ENCODE measurements around the gene EPB41L5. TPM values are rescaled to one million over a fixed set of nuclear protein-coding genes. Genes with fewer than 3 reads are reported as not detected.
A peak's percentile ranks its signal among the peaks of the same experiment; 100 is the strongest.

Gene EPB41L5
- polyA plus RNA-seq, 2 donors: 4.1 to 8.9 TPM

- peak overlapping the region; percentile 55 to 57 for H3K27ac ChIP-seq (ENCODE audit: low read depth in 2 of 2, low read length in 1 of 2)
- H3K4me3 ChIP-seq (ENCODE audit: low read depth in 1 of 2, low read length in 2 of 2): no peak overlapping the region
Observed at GRCh38 chr2:120176526-120176925, 163.6 kb downstream of the EPB41L5 start.

GRCh38 chr2:120177001-120177621 lies 164.2 kb downstream of the EPB41L5 start:
- H3K27ac ChIP-seq (ENCODE audit: low read depth in 2 of 2, low read length in 1 of 2): peak overlapping the region; percentile 55 to 75
- H3K9me3 ChIP-seq (ENCODE audit: control insufficient read depth in 2 of 2, insufficient read depth in 1 of 2, low read depth in 1 of 2, low read length in 1 of 2): no peaks in the 10 kb centered on the region
- H3K4me3 ChIP-seq (ENCODE audit: low read depth in 1 of 2, low read length in 2 of 2): peak overlapping the region; percentile 43 to 63

More at GRCh38 chr2:120176526-120176925, 163.6 kb downstream of the EPB41L5 start:
- no peaks in the 10 kb centered on the region for H3K27me3 ChIP-seq (ENCODE audit: control insufficient read depth in 1 of 2, insufficient read depth in 2 of 2, low read length in 2 of 2)
- no peaks in the 10 kb centered on the region for H3K36me3 ChIP-seq (ENCODE audit: control insufficient read depth in 2 of 2, insufficient read depth in 2 of 2, low read length in 1 of 2)
- no peaks in the 10 kb centered on the region for H3K9me3 ChIP-seq (ENCODE audit: control insufficient read depth in 2 of 2, insufficient read depth in 1 of 2, low read depth in 1 of 2, low read length in 1 of 2)
- H3K4me1 ChIP-seq (ENCODE audit: control insufficient read depth in 2 of 2, insufficient read depth in 2 of 2, low read length in 1 of 2): peaks cover 0 to 7% of the 10 kb centered on the region in 2 donors
- WGBS, 2 donors: 37 to 53% methylated on average over 3 of the region's 3 CpGs

DNA sequence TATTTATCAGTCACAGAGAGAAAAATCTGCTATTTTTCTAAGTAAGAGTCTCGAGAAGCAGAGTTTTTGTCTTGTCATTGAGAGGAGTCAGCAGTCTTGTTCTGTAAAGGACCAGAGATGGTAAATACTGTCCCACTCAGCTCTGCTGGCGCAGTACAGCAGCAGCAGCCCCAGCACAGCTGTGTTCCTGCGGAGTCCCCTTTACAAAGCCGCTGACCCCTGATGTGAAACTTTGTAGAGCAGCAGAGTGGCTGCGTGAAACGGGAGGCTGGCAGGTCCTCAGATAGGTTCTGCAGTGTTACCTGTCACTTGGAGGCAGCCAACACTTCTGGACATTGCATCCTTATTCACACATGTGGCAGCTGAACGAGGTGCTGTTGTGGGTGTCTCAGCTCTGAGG lies 165.1 kb downstream of the EPB41L5 start:
- 80 to 86% methylated on average over 7 of the region's 7 CpGs for WGBS, 2 donors
- peak overlapping the region in 1 of 2 donors; percentile 43 for H3K4me3 ChIP-seq (ENCODE audit: low read depth in 1 of 2, low read length in 2 of 2)
- H3K9me3 ChIP-seq (ENCODE audit: control insufficient read depth in 2 of 2, insufficient read depth in 1 of 2, low read depth in 1 of 2, low read length in 1 of 2): no peaks in the 10 kb centered on the region
- no peaks in the 10 kb centered on the region for H3K27me3 ChIP-seq (ENCODE audit: control insufficient read depth in 1 of 2, insufficient read depth in 2 of 2, low read length in 2 of 2)
- no peaks in the 10 kb centered on the region for H3K36me3 ChIP-seq (ENCODE audit: control insufficient read depth in 2 of 2, insufficient read depth in 2 of 2, low read length in 1 of 2)
- H3K27ac ChIP-seq (ENCODE audit: low read depth in 2 of 2, low read length in 1 of 2): no peak overlapping the region
- H3K4me1 ChIP-seq (ENCODE audit: control insufficient read depth in 2 of 2, insufficient read depth in 2 of 2, low read length in 1 of 2): peaks cover 0 to 7% of the 10 kb centered on the region in 2 donors

More at GRCh38 chr2:120177001-120177621, 164.2 kb downstream of the EPB41L5 start:
- 34 to 53% methylated on average over 15 of the region's 15 CpGs for WGBS, 2 donors
- Histone ChIP-seq H3K4me1 (ENCODE audit: control insufficient read depth in 2 of 2, insufficient read depth in 2 of 2, low read length in 1 of 2) (peaks cover 0 to 7% of the 10 kb centered on the region in 2 donors), H3K36me3 (ENCODE audit: control insufficient read depth in 2 of 2, insufficient read depth in 2 of 2, low read length in 1 of 2) (no peaks in the 10 kb centered on the region), H3K27me3 (ENCODE audit: control insufficient read depth in 1 of 2, insufficient read depth in 2 of 2, low read length in 2 of 2) (no peaks in the 10 kb centered on the region)

DNA sequence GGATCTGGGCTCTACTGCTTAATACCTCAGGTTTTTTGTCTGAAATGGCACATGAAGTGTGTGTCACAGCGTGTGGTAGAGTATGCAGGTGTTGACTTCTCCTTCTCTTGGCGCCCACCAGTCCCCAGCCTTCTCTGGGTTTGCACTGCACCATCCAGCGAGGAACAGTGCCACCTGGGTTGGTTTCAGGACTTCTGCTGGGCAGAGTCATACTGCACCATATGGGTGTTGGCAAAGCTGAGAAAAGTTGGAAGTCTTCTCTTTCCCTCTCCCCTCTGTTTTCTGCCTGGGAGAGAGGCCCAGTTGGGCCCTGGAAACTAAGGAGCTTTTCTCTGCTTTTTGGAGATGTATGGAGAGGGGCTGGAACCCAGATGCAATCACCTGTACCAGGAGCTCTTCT lies 166.5 kb downstream of the EPB41L5 start:
- no peaks in the 10 kb centered on the region for H3K9me3 ChIP-seq (ENCODE audit: control insufficient read depth in 2 of 2, insufficient read depth in 1 of 2, low read depth in 1 of 2, low read length in 1 of 2)
- 95 to 97% methylated on average over 3 of the region's 3 CpGs for WGBS, 2 donors
- no peaks in the 10 kb centered on the region for H3K36me3 ChIP-seq (ENCODE audit: control insufficient read depth in 2 of 2, insufficient read depth in 2 of 2, low read length in 1 of 2)
- H3K4me3 ChIP-seq (ENCODE audit: low read depth in 1 of 2, low read length in 2 of 2): no peak overlapping the region
- peaks cover 0 to 7% of the 10 kb centered on the region in 2 donors for H3K4me1 ChIP-seq (ENCODE audit: control insufficient read depth in 2 of 2, insufficient read depth in 2 of 2, low read length in 1 of 2)
- H3K27ac ChIP-seq (ENCODE audit: low read depth in 2 of 2, low read length in 1 of 2): no peak overlapping the region
- no peaks in the 10 kb centered on the region for H3K27me3 ChIP-seq (ENCODE audit: control insufficient read depth in 1 of 2, insufficient read depth in 2 of 2, low read length in 2 of 2)

GRCh38 chr2:120180066-120180465 lies 167.2 kb downstream of the EPB41L5 start:
- 95 to 97% methylated on average over 3 of the region's 3 CpGs for WGBS, 2 donors
- H3K4me1 ChIP-seq (ENCODE audit: control insufficient read depth in 2 of 2, insufficient read depth in 2 of 2, low read length in 1 of 2): peaks cover 0 to 7% of the 10 kb centered on the region in 2 donors
- no peak overlapping the region for H3K27ac ChIP-seq (ENCODE audit: low read depth in 2 of 2, low read length in 1 of 2)
- H3K36me3 ChIP-seq (ENCODE audit: control insufficient read depth in 2 of 2, insufficient read depth in 2 of 2, low read length in 1 of 2): no peaks in the 10 kb centered on the region
- no peak overlapping the region for H3K4me3 ChIP-seq (ENCODE audit: low read depth in 1 of 2, low read length in 2 of 2)
- no peaks in the 10 kb centered on the region for H3K9me3 ChIP-seq (ENCODE audit: control insufficient read depth in 2 of 2, insufficient read depth in 1 of 2, low read depth in 1 of 2, low read length in 1 of 2)
- no peaks in the 10 kb centered on the region for H3K27me3 ChIP-seq (ENCODE audit: control insufficient read depth in 1 of 2, insufficient read depth in 2 of 2, low read length in 2 of 2)

DNA sequence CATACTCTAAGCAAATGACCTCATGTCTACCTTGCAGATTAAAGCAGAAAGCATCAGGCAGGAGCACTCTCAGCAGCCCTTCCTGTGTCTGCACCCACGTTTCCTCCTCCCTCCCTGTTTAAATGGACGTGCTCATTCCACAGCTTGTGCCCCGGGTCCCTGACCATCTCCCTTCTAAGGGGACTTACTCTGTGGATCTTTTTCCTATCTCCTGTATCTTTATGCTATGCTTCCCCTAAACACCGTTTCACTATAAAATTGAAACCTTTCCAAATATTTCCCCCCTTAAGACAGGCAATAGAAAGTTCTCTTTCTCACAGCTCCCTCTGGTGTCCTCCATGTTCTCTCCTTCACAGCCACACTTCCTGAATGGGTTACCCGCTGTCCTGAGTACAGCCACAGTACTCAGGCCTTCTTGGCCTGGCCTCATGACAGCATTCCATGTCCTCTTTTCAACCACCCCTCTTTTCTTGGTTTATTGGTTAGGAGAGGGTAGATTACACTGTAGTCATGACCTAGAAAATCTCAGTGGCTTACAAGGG lies 169.2 kb downstream of the EPB41L5 start:
- WGBS, 2 donors: 63 to 69% methylated on average over 5 of the region's 5 CpGs
- no peaks in the 10 kb centered on the region for H3K36me3 ChIP-seq (ENCODE audit: control insufficient read depth in 2 of 2, insufficient read depth in 2 of 2, low read length in 1 of 2)
- H3K27ac ChIP-seq (ENCODE audit: low read depth in 2 of 2, low read length in 1 of 2): no peak overlapping the region
- no peak overlapping the region for H3K4me3 ChIP-seq (ENCODE audit: low read depth in 1 of 2, low read length in 2 of 2)
- no peaks in the 10 kb centered on the region for H3K27me3 ChIP-seq (ENCODE audit: control insufficient read depth in 1 of 2, insufficient read depth in 2 of 2, low read length in 2 of 2)
- H3K9me3 ChIP-seq (ENCODE audit: control insufficient read depth in 2 of 2, insufficient read depth in 1 of 2, low read depth in 1 of 2, low read length in 1 of 2): no peaks in the 10 kb centered on the region
- peaks cover 0 to 5% of the 10 kb centered on the region in 2 donors for H3K4me1 ChIP-seq (ENCODE audit: control insufficient read depth in 2 of 2, insufficient read depth in 2 of 2, low read length in 1 of 2)

- Histone ChIP-seq H3K36me3 (ENCODE audit: control insufficient read depth in 2 of 2, insufficient read depth in 2 of 2, low read length in 1 of 2) (no peaks in the 10 kb centered on the region), H3K27ac (ENCODE audit: low read depth in 2 of 2, low read length in 1 of 2) (no peak overlapping the region), H3K4me3 (ENCODE audit: low read depth in 1 of 2, low read length in 2 of 2) (no peak overlapping the region), H3K27me3 (ENCODE audit: control insufficient read depth in 1 of 2, insufficient read depth in 2 of 2, low read length in 2 of 2) (no peaks in the 10 kb centered on the region), H3K4me1 (ENCODE audit: control insufficient read depth in 2 of 2, insufficient read depth in 2 of 2, low read length in 1 of 2) (no peaks in the 10 kb centered on the region), H3K9me3 (ENCODE audit: control insufficient read depth in 2 of 2, insufficient read depth in 1 of 2, low read depth in 1 of 2, low read length in 1 of 2) (no peaks in the 10 kb centered on the region)
- 71 to 78% methylated on average over 1 of the region's 1 CpG for WGBS, 2 donors
Observed at GRCh38 chr2:120189189-120189588, 176.3 kb downstream of the EPB41L5 start.

DNA sequence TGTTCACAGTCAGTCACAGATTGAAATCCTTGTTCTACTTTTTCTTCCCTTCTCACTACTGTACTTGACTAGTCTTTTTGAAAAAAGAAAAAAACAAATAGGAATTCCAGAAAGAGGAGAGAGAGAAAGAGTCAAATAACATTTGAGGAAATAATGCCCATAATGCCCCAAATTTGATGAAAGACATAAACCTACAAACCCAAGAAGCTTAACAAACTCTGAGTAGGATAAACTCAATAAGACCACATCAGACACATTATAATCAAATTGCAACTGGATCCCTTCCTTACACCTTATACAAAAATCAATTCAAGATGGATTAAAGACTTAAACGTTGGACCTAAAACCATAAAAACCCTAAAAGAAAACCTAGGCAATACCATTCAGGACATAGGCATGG lies 179.4 kb downstream of the EPB41L5 start:
- Histone ChIP-seq H3K4me3 (ENCODE audit: low read depth in 1 of 2, low read length in 2 of 2) (no peak overlapping the region), H3K27me3 (ENCODE audit: control insufficient read depth in 1 of 2, insufficient read depth in 2 of 2, low read length in 2 of 2) (no peaks in the 10 kb centered on the region), H3K9me3 (ENCODE audit: control insufficient read depth in 2 of 2, insufficient read depth in 1 of 2, low read depth in 1 of 2, low read length in 1 of 2) (no peaks in the 10 kb centered on the region), H3K36me3 (ENCODE audit: control insufficient read depth in 2 of 2, insufficient read depth in 2 of 2, low read length in 1 of 2) (no peaks in the 10 kb centered on the region), H3K4me1 (ENCODE audit: control insufficient read depth in 2 of 2, insufficient read depth in 2 of 2, low read length in 1 of 2) (no peaks in the 10 kb centered on the region), H3K27ac (ENCODE audit: low read depth in 2 of 2, low read length in 1 of 2) (no peak overlapping the region)
- 72 to 82% methylated on average over 1 of the region's 1 CpG for WGBS, 2 donors

DNA sequence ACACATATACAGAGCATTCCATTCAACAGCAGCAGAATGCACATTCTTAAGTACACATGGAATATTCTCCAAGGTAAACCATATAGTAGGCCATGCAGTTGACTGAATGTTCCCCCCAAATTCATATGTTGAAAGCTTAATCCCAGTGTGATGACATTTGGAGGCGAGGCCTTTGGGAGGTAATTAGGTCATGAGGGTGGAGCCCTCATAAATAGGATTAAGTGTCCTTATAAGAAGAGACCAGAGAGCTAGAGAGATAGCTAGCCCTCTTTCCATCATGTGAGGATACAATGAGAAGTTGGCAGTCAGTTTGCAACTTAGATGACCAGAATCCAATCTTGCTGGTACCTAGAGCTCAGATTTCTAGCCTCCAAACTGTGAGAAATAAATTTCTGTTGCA lies 182.7 kb downstream of the EPB41L5 start:
- H3K4me1 ChIP-seq (ENCODE audit: control insufficient read depth in 2 of 2, insufficient read depth in 2 of 2, low read length in 1 of 2): no peaks in the 10 kb centered on the region
- no peaks in the 10 kb centered on the region for H3K27me3 ChIP-seq (ENCODE audit: control insufficient read depth in 1 of 2, insufficient read depth in 2 of 2, low read length in 2 of 2)
- H3K36me3 ChIP-seq (ENCODE audit: control insufficient read depth in 2 of 2, insufficient read depth in 2 of 2, low read length in 1 of 2): no peaks in the 10 kb centered on the region
- no peaks in the 10 kb centered on the region for H3K9me3 ChIP-seq (ENCODE audit: control insufficient read depth in 2 of 2, insufficient read depth in 1 of 2, low read depth in 1 of 2, low read length in 1 of 2)
- no peak overlapping the region for H3K4me3 ChIP-seq (ENCODE audit: low read depth in 1 of 2, low read length in 2 of 2)
- 56 to 69% methylated on average over 1 of the region's 1 CpG for WGBS, 2 donors
- no peak overlapping the region for H3K27ac ChIP-seq (ENCODE audit: low read depth in 2 of 2, low read length in 1 of 2)

Measured in esophagus (tissue), 2 donors.